Cardiac fibroblast (primary cell): ENCODE results near the gene VAC14.

Experiments
- DNase-seq, 2 donors: peaks; one replicate each; pipeline versions ENCODE4 v3.0.0 to v3.0.0-alpha.2; 2010; ENCODE audit warnings: low read depth in 2 of 2
- H3K4me3 ChIP-seq, 2 donors: replicated peaks in 1 of 2; 1 replicate in 1 of 2; 2 replicates in 1 of 2; pipeline ENCODE4 v1.5.1; 2011; ENCODE audit warnings: low read depth in 2 of 2, low read length in 2 of 2, mild to moderate bottlenecking in 2 of 2, moderate library complexity in 1 of 2
- TF ChIP-seq, protein P1 (sequence below): IDR thresholded peaks from one replicate; pipeline ENCODE4 v1.5.1; 2011; ENCODE audit warnings: low read depth, mild to moderate bottlenecking, low read length, inconsistent platforms

VAC14 gene

GRCh38 chr16:70749681-70750601, 51.0 kb downstream of the VAC14 start:
- TF ChIP-seq, protein P1, sequence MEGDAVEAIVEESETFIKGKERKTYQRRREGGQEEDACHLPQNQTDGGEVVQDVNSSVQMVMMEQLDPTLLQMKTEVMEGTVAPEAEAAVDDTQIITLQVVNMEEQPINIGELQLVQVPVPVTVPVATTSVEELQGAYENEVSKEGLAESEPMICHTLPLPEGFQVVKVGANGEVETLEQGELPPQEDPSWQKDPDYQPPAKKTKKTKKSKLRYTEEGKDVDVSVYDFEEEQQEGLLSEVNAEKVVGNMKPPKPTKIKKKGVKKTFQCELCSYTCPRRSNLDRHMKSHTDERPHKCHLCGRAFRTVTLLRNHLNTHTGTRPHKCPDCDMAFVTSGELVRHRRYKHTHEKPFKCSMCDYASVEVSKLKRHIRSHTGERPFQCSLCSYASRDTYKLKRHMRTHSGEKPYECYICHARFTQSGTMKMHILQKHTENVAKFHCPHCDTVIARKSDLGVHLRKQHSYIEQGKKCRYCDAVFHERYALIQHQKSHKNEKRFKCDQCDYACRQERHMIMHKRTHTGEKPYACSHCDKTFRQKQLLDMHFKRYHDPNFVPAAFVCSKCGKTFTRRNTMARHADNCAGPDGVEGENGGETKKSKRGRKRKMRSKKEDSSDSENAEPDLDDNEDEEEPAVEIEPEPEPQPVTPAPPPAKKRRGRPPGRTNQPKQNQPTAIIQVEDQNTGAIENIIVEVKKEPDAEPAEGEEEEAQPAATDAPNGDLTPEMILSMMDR = no peak
- DNase-seq = no peak

DNA sequence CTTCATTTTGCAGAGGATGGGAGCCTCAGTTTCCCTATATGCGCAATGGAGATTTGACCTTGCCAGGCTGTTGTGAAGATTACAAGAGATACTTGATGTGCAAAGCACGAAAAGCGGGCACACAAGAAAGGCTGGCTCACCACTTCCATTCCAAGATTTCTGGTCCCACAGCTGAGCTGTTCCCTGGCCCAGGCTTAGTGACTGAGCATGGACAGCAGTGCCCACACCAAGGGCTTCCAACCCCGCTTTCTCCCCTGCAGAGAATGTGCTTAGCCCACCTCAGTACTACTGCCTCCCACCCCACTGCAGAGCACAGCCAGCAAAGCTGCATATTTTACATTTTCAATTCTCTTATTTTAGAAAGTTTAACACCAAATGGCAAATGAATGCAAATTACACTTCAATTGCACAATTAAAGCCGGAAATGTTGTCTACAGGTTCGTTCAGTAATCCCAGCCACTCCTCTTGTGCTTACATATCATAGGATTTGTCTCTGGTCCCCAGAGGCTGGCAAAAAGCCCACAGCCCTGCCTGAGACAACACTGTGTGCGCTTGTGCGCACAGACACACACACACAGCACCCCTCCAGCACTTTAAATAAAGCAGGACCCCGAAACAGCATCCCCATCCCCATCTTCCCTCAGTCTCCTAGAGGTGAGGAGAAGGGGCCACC, 51.8 kb downstream of the VAC14 start:
- TF ChIP-seq, protein P1 = no peak
- no peak for DNase-seq
- no peak overlapping the region for H3K4me3 ChIP-seq

More at GRCh38 chr16:70749681-70750601, 51.0 kb downstream of the VAC14 start:
- no peak overlapping the region for H3K4me3 ChIP-seq

GRCh38 chr16:70747703-70748631, 53.0 kb downstream of the VAC14 start:
- TF ChIP-seq, protein P1 = no peak
- peak; percentile 25 to 59 for DNase-seq
- H3K4me3 ChIP-seq = no peak overlapping the region

GRCh38 chr16:70746708-70747424, 54.1 kb downstream of the VAC14 start:
- peak; percentile 91 to 94 for DNase-seq
- TF ChIP-seq, protein P1 = no peak
- no peak overlapping the region for H3K4me3 ChIP-seq

- peak; percentile 84 to 87 for DNase-seq
- TF ChIP-seq, protein P1 = no peak
- no peak overlapping the region for H3K4me3 ChIP-seq
Measured at GRCh38 chr16:70746040-70746707, 54.8 kb downstream of the VAC14 start.
